GM23338 (cell line): ENCODE measurements around the gene PCDH1. TPM values are rescaled to one million over a fixed set of nuclear protein-coding genes. Genes with fewer than 3 reads are reported as not detected.

ENCODE experiments used
- ATAC-seq: fragments of 200-7000 bp; cut with Tn5 transposase; 3 replicates; pipeline ENCODE4 v1.9.1; 2020
- DNase-seq: peaks from one replicate; pipeline ENCODE4 v3.0.0-alpha.2; 2015; ENCODE audit warnings: low spot score
- H2AFZ ChIP-seq: fragments of 200-600 bp; sonication (generic); 2 replicates; pipeline ENCODE4 v1.8.0; 2016; ENCODE audit warnings: antibody characterized with exemption, mild to moderate bottlenecking, moderate library complexity
- H3F3A ChIP-seq: fragments of 200-600 bp; sonication (generic); replicated peaks from 2 replicates; pipeline ENCODE4 v1.8.0; 2017; ENCODE audit warnings: antibody characterized with exemption, mixed run types, low read depth
- H3K27ac ChIP-seq: fragments of 200-600 bp; sonication (generic); 2 replicates; pipeline ENCODE4 v1.6.1; 2016; ENCODE audit warnings: low read depth
- H3K27me3 ChIP-seq: fragments of 200-600 bp; sonication (generic); 2 replicates; pipeline ENCODE4 v1.8.0; 2016; ENCODE audit warnings: mild to moderate bottlenecking, mixed run types, moderate library complexity; ENCODE audit not compliant: insufficient read depth
- H3K36me3 ChIP-seq: fragments of 200-600 bp; sonication (generic); 2 replicates; pipeline ENCODE4 v1.8.0; 2016; ENCODE audit warnings: mild to moderate bottlenecking; ENCODE audit not compliant: insufficient read depth
- H3K4me1 ChIP-seq: fragments of 200-600 bp; sonication (generic); 2 replicates; pipeline ENCODE4 v1.8.0; 2016; ENCODE audit warnings: mild to moderate bottlenecking, moderate library complexity; ENCODE audit not compliant: insufficient read depth
- H3K4me2 ChIP-seq: fragments of 200-600 bp; sonication (generic); 2 replicates; pipeline ENCODE4 v1.7.1; 2017; ENCODE audit warnings: mixed run types
- H3K4me3 ChIP-seq: fragments of 200-600 bp; sonication (generic); 2 replicates; pipeline ENCODE4 v1.6.1; 2016; ENCODE audit warnings: mixed run types
- H3K79me2 ChIP-seq: fragments of 200-600 bp; sonication (generic); replicated peaks from 2 replicates; pipeline ENCODE4 v1.8.0; 2017; ENCODE audit warnings: mild to moderate bottlenecking; ENCODE audit not compliant: insufficient read depth
- H3K9me2 ChIP-seq: fragments of 200-600 bp; sonication (generic); 2 replicates; pipeline ENCODE4 v1.8.0; 2017; ENCODE audit not compliant: insufficient read depth
- H4K20me1 ChIP-seq: fragments of 200-600 bp; sonication (generic); replicated peaks from 2 replicates; pipeline ENCODE4 v1.8.0; 2017; ENCODE audit warnings: mild to moderate bottlenecking; ENCODE audit not compliant: insufficient read depth
- H3K27ac Mint-ChIP-seq: 2 replicates; pipeline ENCODE4 v1.8.0; 2020; ENCODE audit warnings: inconsistent platforms, mild to moderate bottlenecking, moderate library complexity, mixed read lengths
- H3K27me3 Mint-ChIP-seq: 3 replicates; pipeline ENCODE4 v1.8.0; 2022; ENCODE audit warnings: low read depth, mild to moderate bottlenecking, moderate library complexity, mixed read lengths, inconsistent platforms; ENCODE audit not compliant: insufficient read depth, poor library complexity
- H3K36me3 Mint-ChIP-seq: 3 replicates; pipeline ENCODE4 v1.8.0; 2021; ENCODE audit warnings: low read depth, mild to moderate bottlenecking, inconsistent platforms, moderate library complexity, mixed read lengths
- H3K4me1 Mint-ChIP-seq: 3 replicates; pipeline ENCODE4 v1.8.0; 2020; ENCODE audit warnings: mild to moderate bottlenecking, inconsistent platforms, mixed read lengths
- H3K4me3 Mint-ChIP-seq: 3 replicates; pipeline ENCODE4 v1.8.0; 2021; ENCODE audit warnings: moderate library complexity, mild to moderate bottlenecking, inconsistent platforms, mixed read lengths
- H3K9me3 Mint-ChIP-seq: 3 replicates; pipeline ENCODE4 v1.8.0; 2020; ENCODE audit warnings: moderate library complexity, mild to moderate bottlenecking, inconsistent platforms, mixed read lengths
- CREB1 ChIP-seq: fragments of 250-450 bp; sonication (Bioruptor Pico); IDR thresholded peaks from 2 replicates; pipeline ENCODE4 v1.5.0; 2020; ENCODE audit warnings: low read depth, mild to moderate bottlenecking, moderate library complexity
- EZH2 ChIP-seq: fragments of 200-600 bp; sonication (generic); IDR thresholded peaks from one replicate; pipeline ENCODE4 v1.8.0; 2017; ENCODE audit warnings: antibody characterized with exemption, mild to moderate bottlenecking, low read depth; ENCODE audit not compliant: unreplicated experiment
- EZH2phosphoT487 ChIP-seq: fragments of 200-600 bp; sonication (generic); IDR thresholded peaks from one replicate; pipeline ENCODE4 v1.8.1; 2018; ENCODE audit warnings: antibody characterized with exemption; ENCODE audit not compliant: unreplicated experiment
- JUNB ChIP-seq: IDR thresholded peaks from one replicate; pipeline ENCODE4 v1.6.1; 2016; ENCODE audit warnings: antibody characterized with exemption; ENCODE audit not compliant: unreplicated experiment
- NANOG ChIP-seq: IDR thresholded peaks from 2 replicates; pipeline ENCODE4 v1.6.1; 2016; ENCODE audit warnings: antibody characterized with exemption, borderline replicate concordance
- POLR2AphosphoS5 ChIP-seq: IDR thresholded peaks from 2 replicates; pipeline ENCODE4 v1.6.1; 2016; ENCODE audit warnings: antibody characterized with exemption, low read depth
- STAT1 ChIP-seq: IDR thresholded peaks from one replicate; pipeline ENCODE4 v1.6.1; 2016; ENCODE audit warnings: antibody characterized with exemption; ENCODE audit not compliant: unreplicated experiment
- ZNF114 ChIP-seq: fragments of 250-450 bp; sonication (Bioruptor Pico); IDR thresholded peaks from 2 replicates; pipeline ENCODE4 v1.5.0; 2020; ENCODE audit warnings: mild to moderate bottlenecking, moderate library complexity
- polyA plus RNA-seq: library from polyadenylated mRNA; unstranded; fragments of >200 nt; fragmentation: Nextera tagmentation; extraction: Ambion mirVana; gene quantifications from 2 replicates; pipeline ENCODE4 v1.2.1, GENCODE V29; 2016
- total RNA-seq: library from RNA; depleted of rRNA; stranded (reverse); fragments of >200 nt; shearing (Covaris generic); gene quantifications from 2 replicates; pipeline ENCODE4 v1.2.3, GENCODE V29; 2014
- TF ChIP-seq, protein P1 (sequence below): IDR thresholded peaks from one replicate; pipeline ENCODE4 v1.6.1; 2018; ENCODE audit warnings: antibody characterized with exemption; ENCODE audit not compliant: unreplicated experiment
- TF ChIP-seq, protein P2 (sequence below): IDR thresholded peaks from 2 replicates; pipeline ENCODE4 v1.6.1; 2016; ENCODE audit warnings: antibody characterized with exemption

Gene PCDH1
- total and polyA plus RNA-seq, 2 experiments from 2014 or later, result 26.2 to 183 TPM

DNA sequence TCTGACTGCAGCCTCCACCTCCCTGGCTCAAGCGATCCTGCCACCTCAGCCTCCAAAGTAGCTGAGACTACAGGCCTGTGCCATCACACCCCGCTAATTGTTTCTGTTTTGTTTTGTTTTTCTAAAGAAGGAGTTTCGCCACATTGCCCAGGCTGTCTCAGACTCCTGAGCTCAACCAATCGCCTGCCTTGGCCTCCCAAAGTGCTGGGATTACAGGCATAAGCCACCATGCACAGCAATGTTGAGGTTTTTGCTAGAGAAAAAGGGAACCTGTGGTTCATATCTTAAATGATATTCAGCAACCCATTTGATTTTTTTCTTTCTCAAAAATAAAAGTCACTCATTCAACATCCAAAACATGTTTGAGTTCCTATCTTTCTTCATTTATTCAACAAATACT lies 25.1 kb upstream of the PCDH1 start:
- Histone ChIP-seq H3K36me3 (no peaks in the 10 kb centered on the region), H3K9me2 (no peaks in the 10 kb centered on the region), H3K4me1 (peaks cover 7% of the 10 kb centered on the region), H2AFZ (peak overlapping the region; percentile 56; the same call in 1 of the 2 replicates), H3K27ac (no peak overlapping the region), H3K4me2 (no peak overlapping the region), H4K20me1 (no peaks in the 10 kb centered on the region), H3K27me3 (no peaks in the 10 kb centered on the region), H3F3A (no peaks in the 10 kb centered on the region), H3K4me3 (no peak overlapping the region), H3K79me2 (no peaks in the 10 kb centered on the region)
- Mint-ChIP-seq H3K27ac (0 out of 2 replicates have a peak overlapping the region, but pooled peaks have one; percentile 30), H3K4me3 (no peak overlapping the region), H3K27me3 (no peaks in the 10 kb centered on the region), H3K36me3 (no peaks in the 10 kb centered on the region), H3K4me1 (peaks cover 11% of the 10 kb centered on the region; the same call in 1 of the 3 replicates), H3K9me3 (no peaks in the 10 kb centered on the region; the same call in 2 of the 3 replicates)
- ATAC-seq, result no peak; the same call in 2 of the 3 replicates
- TF ChIP-seq, protein P1, sequence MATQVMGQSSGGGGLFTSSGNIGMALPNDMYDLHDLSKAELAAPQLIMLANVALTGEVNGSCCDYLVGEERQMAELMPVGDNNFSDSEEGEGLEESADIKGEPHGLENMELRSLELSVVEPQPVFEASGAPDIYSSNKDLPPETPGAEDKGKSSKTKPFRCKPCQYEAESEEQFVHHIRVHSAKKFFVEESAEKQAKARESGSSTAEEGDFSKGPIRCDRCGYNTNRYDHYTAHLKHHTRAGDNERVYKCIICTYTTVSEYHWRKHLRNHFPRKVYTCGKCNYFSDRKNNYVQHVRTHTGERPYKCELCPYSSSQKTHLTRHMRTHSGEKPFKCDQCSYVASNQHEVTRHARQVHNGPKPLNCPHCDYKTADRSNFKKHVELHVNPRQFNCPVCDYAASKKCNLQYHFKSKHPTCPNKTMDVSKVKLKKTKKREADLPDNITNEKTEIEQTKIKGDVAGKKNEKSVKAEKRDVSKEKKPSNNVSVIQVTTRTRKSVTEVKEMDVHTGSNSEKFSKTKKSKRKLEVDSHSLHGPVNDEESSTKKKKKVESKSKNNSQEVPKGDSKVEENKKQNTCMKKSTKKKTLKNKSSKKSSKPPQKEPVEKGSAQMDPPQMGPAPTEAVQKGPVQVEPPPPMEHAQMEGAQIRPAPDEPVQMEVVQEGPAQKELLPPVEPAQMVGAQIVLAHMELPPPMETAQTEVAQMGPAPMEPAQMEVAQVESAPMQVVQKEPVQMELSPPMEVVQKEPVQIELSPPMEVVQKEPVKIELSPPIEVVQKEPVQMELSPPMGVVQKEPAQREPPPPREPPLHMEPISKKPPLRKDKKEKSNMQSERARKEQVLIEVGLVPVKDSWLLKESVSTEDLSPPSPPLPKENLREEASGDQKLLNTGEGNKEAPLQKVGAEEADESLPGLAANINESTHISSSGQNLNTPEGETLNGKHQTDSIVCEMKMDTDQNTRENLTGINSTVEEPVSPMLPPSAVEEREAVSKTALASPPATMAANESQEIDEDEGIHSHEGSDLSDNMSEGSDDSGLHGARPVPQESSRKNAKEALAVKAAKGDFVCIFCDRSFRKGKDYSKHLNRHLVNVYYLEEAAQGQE, result no peak
- TF ChIP-seq CREB1 (CRISPR knock-in tag), result no peak
- no peak for TF ChIP-seq NANOG
- no peak for TF ChIP-seq EZH2phosphoT487
- TF ChIP-seq, protein P2, sequence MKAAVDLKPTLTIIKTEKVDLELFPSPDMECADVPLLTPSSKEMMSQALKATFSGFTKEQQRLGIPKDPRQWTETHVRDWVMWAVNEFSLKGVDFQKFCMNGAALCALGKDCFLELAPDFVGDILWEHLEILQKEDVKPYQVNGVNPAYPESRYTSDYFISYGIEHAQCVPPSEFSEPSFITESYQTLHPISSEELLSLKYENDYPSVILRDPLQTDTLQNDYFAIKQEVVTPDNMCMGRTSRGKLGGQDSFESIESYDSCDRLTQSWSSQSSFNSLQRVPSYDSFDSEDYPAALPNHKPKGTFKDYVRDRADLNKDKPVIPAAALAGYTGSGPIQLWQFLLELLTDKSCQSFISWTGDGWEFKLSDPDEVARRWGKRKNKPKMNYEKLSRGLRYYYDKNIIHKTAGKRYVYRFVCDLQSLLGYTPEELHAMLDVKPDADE, result no peak
- no peak for TF ChIP-seq POLR2AphosphoS5
- TF ChIP-seq STAT1, result no peak
- no peak for DNase-seq

DNA sequence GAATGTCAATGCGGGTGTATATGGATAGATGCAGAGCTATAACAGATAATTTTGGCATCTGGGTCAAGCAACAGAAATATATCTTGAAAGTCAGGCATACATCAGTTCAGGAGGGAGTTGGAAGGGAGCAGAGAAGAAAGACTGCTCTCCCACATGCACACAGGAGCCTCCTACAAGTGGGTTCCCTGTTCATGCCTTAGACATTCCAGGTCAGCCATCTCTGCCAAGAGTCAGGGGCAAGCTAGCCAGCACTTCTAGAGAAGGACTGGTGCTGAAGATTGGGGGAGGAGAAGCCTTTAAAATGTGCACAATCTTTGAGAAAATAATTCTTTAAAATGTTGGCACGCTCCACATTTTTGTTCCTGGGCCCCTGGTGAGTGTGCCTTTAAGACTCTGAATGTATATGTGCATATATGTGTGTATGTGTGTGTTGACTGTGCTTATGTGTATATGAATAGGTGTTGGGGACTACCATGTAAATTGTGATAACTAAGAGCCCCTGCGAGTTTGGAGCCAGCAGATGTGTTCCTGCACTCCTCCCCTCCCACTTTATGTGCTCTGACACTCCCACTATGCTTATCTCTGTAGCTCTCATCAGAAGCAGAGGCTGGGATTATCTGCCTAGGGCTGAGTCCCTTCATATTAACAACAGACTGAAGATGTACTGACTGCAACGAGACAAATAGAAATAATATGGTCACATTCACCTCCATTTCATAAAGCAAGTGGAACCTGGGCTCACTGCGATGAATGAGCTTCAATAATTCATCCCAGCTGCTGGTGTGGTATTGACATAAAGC lies 24.0 kb upstream of the PCDH1 start:
- ATAC-seq (no peak), DNase-seq (no peak)
- no peaks in the 10 kb centered on the region for H3K9me2 ChIP-seq
- H2AFZ ChIP-seq, result peak overlapping the region; percentile 56; the same call in 1 of the 2 replicates
- H3K27me3 ChIP-seq, result no peaks in the 10 kb centered on the region
- no peaks in the 10 kb centered on the region for H3K36me3 ChIP-seq
- Mint-ChIP-seq H3K9me3 (peaks cover 2% of the 10 kb centered on the region; the same call in 2 of the 3 replicates), H3K27ac (no peak overlapping the region), H3K27me3 (no peaks in the 10 kb centered on the region), H3K36me3 (no peaks in the 10 kb centered on the region), H3K4me1 (peaks cover 13% of the 10 kb centered on the region; the same call in 1 of the 3 replicates), H3K4me3 (no peak overlapping the region)
- H4K20me1 ChIP-seq, result no peaks in the 10 kb centered on the region
- H3K4me3 ChIP-seq, result no peak overlapping the region
- H3K79me2 ChIP-seq, result no peaks in the 10 kb centered on the region
- no peak overlapping the region for H3K27ac ChIP-seq
- H3K4me2 ChIP-seq, result no peak overlapping the region
- H3K4me1 ChIP-seq, result peaks cover 7% of the 10 kb centered on the region
- H3F3A ChIP-seq, result no peaks in the 10 kb centered on the region
- TF ChIP-seq, protein P1, result no peak
- TF ChIP-seq STAT1 (no peak), NANOG (no peak), EZH2phosphoT487 (no peak), ZNF114 (CRISPR knock-in tag) (no peak), JUNB (no peak), CREB1 (CRISPR knock-in tag) (no peak), POLR2AphosphoS5 (no peak), EZH2 (no peak)
- TF ChIP-seq, protein P2, result no peak
